Measurements from ENCODE around the gene LMX1B.

The LMX1B gene

GRCh38 chr9:126692759-126693427 lies 79.2 kb downstream of the LMX1B start:
- in situ Hi-C loops (cut with HindIII; ENCODE audit: low sequenced_read_pairs), result no loop called here

- in situ Hi-C loops (cut with HindIII; ENCODE audit: low sequenced_read_pairs), result no loop called here
These were observed 79.8 kb downstream of the LMX1B start for GRCh38 chr9:126693428-126693944.

- in situ Hi-C loops (cut with HindIII; ENCODE audit: low sequenced_read_pairs), result no loop called here
These were observed 80.7 kb downstream of the LMX1B start for GRCh38 chr9:126694206-126695081.

- in situ Hi-C loops (cut with HindIII; ENCODE audit: low sequenced_read_pairs), result no loop called here
These were observed 81.5 kb downstream of the LMX1B start for GRCh38 chr9:126695186-126695585.

- in situ Hi-C loops (cut with HindIII; ENCODE audit: low sequenced_read_pairs), result no loop called here
These were observed 82.1 kb downstream of the LMX1B start for GRCh38 chr9:126695701-126696400.

- in situ Hi-C loops (cut with HindIII; ENCODE audit: low sequenced_read_pairs), result no loop called here
These were observed 82.8 kb downstream of the LMX1B start for GRCh38 chr9:126696401-126697145.

GRCh38 chr9:126697330-126697729 lies 83.6 kb downstream of the LMX1B start:
- in situ Hi-C loops (cut with HindIII; ENCODE audit: low sequenced_read_pairs), result no loop called here

GRCh38 chr9:126698251-126698650 lies 84.5 kb downstream of the LMX1B start:
- in situ Hi-C loops (cut with HindIII; ENCODE audit: low sequenced_read_pairs), result no loop called here

- in situ Hi-C loops (cut with HindIII; ENCODE audit: low sequenced_read_pairs), result no loop called here
These were observed 85.0 kb downstream of the LMX1B start for GRCh38 chr9:126698756-126699155.

GRCh38 chr9:126699401-126699881 lies 85.7 kb downstream of the LMX1B start:
- in situ Hi-C loops (cut with HindIII; ENCODE audit: low sequenced_read_pairs), result no loop called here

- in situ Hi-C loops (cut with HindIII; ENCODE audit: low sequenced_read_pairs), result no loop called here
These were observed 86.6 kb downstream of the LMX1B start for GRCh38 chr9:126700296-126700695.

- in situ Hi-C loops (cut with HindIII; ENCODE audit: low sequenced_read_pairs), result no loop called here
These were observed 87.4 kb downstream of the LMX1B start for GRCh38 chr9:126700903-126701812.

- in situ Hi-C loops (cut with HindIII; ENCODE audit: low sequenced_read_pairs), result no loop called here
These were observed 88.0 kb downstream of the LMX1B start for GRCh38 chr9:126701813-126702140.

GRCh38 chr9:126702151-126703001 lies 88.6 kb downstream of the LMX1B start:
- in situ Hi-C loops (cut with HindIII; ENCODE audit: low sequenced_read_pairs), result no loop called here

GRCh38 chr9:126703002-126703865 lies 89.5 kb downstream of the LMX1B start:
- in situ Hi-C loops (cut with HindIII; ENCODE audit: low sequenced_read_pairs), result no loop called here

GRCh38 chr9:126703866-126704156 lies 90.1 kb downstream of the LMX1B start:
- in situ Hi-C loops (cut with HindIII; ENCODE audit: low sequenced_read_pairs), result no loop called here

GRCh38 chr9:126704157-126704891 lies 90.6 kb downstream of the LMX1B start:
- in situ Hi-C loops (cut with HindIII; ENCODE audit: low sequenced_read_pairs), result no loop called here
